Panc1 (cell line): ENCODE data around the gene MATCAP1.

Experiments
- POLR2AphosphoS5 ChIP-seq: IDR thresholded peaks from 2 replicates; pipeline ENCODE4 v1.6.1; 2012; ENCODE audit warnings: mild to moderate bottlenecking, low read depth, low read length, moderate library complexity
- SIN3A ChIP-seq: IDR thresholded peaks from 2 replicates; pipeline ENCODE4 v1.6.1; 2012; ENCODE audit warnings: low read depth, mild to moderate bottlenecking, low read length, moderate library complexity, borderline replicate concordance; ENCODE audit not compliant: insufficient read depth
- TF ChIP-seq, protein P1 (sequence below): fragments of 450-650 bp; IDR thresholded peaks from 2 replicates; pipeline ENCODE4 v1.5.1; 2017; ENCODE audit warnings: mild to moderate bottlenecking
- TF ChIP-seq, protein P2 (sequence below), 2 experiments: IDR thresholded peaks; 2 replicates each; pipeline ENCODE4 v1.6.1; 2011 to 2012; ENCODE audit warnings: low read depth in 2 of 2, control low read depth in 1 of 2, low read length in 1 of 2, mild to moderate bottlenecking in 1 of 2, moderate library complexity in 1 of 2; ENCODE audit not compliant: insufficient read depth in 1 of 2

GRCh38 chr16:67151431-67152097 lies 32.2 kb downstream of the MATCAP1 start:
- TF ChIP-seq, protein P1, sequence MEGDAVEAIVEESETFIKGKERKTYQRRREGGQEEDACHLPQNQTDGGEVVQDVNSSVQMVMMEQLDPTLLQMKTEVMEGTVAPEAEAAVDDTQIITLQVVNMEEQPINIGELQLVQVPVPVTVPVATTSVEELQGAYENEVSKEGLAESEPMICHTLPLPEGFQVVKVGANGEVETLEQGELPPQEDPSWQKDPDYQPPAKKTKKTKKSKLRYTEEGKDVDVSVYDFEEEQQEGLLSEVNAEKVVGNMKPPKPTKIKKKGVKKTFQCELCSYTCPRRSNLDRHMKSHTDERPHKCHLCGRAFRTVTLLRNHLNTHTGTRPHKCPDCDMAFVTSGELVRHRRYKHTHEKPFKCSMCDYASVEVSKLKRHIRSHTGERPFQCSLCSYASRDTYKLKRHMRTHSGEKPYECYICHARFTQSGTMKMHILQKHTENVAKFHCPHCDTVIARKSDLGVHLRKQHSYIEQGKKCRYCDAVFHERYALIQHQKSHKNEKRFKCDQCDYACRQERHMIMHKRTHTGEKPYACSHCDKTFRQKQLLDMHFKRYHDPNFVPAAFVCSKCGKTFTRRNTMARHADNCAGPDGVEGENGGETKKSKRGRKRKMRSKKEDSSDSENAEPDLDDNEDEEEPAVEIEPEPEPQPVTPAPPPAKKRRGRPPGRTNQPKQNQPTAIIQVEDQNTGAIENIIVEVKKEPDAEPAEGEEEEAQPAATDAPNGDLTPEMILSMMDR = no peak
- no peak for TF ChIP-seq SIN3A
- TF ChIP-seq, protein P2, sequence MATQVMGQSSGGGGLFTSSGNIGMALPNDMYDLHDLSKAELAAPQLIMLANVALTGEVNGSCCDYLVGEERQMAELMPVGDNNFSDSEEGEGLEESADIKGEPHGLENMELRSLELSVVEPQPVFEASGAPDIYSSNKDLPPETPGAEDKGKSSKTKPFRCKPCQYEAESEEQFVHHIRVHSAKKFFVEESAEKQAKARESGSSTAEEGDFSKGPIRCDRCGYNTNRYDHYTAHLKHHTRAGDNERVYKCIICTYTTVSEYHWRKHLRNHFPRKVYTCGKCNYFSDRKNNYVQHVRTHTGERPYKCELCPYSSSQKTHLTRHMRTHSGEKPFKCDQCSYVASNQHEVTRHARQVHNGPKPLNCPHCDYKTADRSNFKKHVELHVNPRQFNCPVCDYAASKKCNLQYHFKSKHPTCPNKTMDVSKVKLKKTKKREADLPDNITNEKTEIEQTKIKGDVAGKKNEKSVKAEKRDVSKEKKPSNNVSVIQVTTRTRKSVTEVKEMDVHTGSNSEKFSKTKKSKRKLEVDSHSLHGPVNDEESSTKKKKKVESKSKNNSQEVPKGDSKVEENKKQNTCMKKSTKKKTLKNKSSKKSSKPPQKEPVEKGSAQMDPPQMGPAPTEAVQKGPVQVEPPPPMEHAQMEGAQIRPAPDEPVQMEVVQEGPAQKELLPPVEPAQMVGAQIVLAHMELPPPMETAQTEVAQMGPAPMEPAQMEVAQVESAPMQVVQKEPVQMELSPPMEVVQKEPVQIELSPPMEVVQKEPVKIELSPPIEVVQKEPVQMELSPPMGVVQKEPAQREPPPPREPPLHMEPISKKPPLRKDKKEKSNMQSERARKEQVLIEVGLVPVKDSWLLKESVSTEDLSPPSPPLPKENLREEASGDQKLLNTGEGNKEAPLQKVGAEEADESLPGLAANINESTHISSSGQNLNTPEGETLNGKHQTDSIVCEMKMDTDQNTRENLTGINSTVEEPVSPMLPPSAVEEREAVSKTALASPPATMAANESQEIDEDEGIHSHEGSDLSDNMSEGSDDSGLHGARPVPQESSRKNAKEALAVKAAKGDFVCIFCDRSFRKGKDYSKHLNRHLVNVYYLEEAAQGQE (IDR thresholded peaks at IDR 0.05; ENCODE audit: insufficient read depth in 1 of 2, low read depth in 2 of 2, low read length in 1 of 2) = no peak
- no peak for TF ChIP-seq POLR2AphosphoS5
